Measurements from ENCODE around the gene SPIRE1.
A peak's percentile ranks its signal among the peaks of the same experiment; 100 is the strongest.

The SPIRE1 gene

DNA sequence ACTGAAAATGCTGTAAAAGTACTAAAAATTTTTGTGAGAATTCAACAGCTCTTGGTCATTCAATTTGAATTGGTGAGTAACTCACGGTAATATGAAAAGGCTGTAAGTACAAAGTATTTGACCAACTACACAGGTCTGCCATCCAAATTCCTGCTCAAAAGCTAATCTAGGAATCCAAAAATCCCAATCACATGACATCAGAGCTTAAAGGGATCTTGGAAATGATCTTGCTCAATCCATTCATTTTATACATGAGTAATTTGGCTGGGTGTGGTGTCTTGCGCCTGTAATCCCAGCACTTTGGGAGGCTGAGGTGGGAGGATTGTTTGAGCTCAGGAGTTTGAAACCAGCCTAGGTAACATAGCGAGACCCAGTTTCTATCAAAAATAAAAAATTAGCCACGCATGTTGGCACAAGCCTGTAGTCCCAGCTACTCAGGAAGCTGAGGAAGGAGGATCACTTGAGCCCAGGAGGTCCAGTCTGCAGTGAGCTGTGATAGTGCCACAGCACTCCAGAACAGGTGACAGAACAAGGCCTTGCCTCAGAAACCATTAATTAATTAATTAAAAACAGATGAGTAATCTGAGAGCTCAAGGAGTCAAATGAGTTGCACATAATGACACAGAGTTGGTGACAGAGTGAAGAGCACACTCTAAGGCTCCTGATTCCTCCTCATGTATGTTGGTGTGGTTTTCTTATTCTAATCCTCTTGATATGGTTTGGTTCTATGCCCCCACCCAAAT lies 19.8 kb downstream of the SPIRE1 start:
- no peak for TF ChIP-seq ESRRG (CRISPR knock-in tag; IDR thresholded peaks at IDR 0.05)
- TF ChIP-seq BACH2 (CRISPR knock-in tag; IDR thresholded peaks at IDR 0.05; ENCODE audit: borderline replicate concordance): no peak
- no peak for TF ChIP-seq ZFP3 (CRISPR knock-in tag; IDR thresholded peaks at IDR 0.05)
- 0 out of 2 replicates have a peak, but pooled peaks have one; percentile 10 for TF ChIP-seq ISL1 (CRISPR knock-in tag; IDR thresholded peaks at IDR 0.05)
- no peak for TF ChIP-seq ARNTL (CRISPR knock-in tag; IDR thresholded peaks at IDR 0.05; ENCODE audit: borderline replicate concordance, low read depth)
- ATAC-seq: no peak; the same call in 2 of the 3 replicates

DNA sequence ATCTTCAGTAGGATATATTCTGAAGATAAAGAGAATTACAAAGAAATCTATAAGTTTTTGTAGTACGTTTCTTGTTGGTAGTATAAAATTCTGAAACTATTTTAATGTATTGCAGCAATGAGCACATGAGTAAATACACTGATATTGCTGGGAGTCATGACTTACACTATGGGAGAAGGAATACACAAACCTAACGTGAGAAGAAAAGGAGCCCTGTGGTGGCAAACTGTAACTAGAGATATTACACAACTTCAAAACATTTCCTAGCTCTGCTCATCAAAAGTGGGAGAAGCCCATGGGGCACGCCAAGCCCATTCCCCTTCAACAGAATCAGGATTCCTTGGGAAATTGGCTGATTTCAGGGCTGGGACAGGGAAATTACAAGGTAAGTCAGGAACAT lies 20.5 kb downstream of the SPIRE1 start:
- no peak for ATAC-seq
- TF ChIP-seq, protein P1, sequence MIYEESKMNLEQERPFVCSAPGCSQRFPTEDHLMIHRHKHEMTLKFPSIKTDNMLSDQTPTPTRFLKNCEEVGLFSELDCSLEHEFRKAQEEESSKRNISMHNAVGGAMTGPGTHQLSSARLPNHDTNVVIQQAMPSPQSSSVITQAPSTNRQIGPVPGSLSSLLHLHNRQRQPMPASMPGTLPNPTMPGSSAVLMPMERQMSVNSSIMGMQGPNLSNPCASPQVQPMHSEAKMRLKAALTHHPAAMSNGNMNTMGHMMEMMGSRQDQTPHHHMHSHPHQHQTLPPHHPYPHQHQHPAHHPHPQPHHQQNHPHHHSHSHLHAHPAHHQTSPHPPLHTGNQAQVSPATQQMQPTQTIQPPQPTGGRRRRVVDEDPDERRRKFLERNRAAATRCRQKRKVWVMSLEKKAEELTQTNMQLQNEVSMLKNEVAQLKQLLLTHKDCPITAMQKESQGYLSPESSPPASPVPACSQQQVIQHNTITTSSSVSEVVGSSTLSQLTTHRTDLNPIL (CRISPR knock-in tag; IDR thresholded peaks at IDR 0.05; ENCODE audit: low read depth): no peak
- TF ChIP-seq ESRRG (CRISPR knock-in tag; IDR thresholded peaks at IDR 0.05) (no peak), BACH2 (CRISPR knock-in tag; IDR thresholded peaks at IDR 0.05; ENCODE audit: borderline replicate concordance) (no peak)

DNA sequence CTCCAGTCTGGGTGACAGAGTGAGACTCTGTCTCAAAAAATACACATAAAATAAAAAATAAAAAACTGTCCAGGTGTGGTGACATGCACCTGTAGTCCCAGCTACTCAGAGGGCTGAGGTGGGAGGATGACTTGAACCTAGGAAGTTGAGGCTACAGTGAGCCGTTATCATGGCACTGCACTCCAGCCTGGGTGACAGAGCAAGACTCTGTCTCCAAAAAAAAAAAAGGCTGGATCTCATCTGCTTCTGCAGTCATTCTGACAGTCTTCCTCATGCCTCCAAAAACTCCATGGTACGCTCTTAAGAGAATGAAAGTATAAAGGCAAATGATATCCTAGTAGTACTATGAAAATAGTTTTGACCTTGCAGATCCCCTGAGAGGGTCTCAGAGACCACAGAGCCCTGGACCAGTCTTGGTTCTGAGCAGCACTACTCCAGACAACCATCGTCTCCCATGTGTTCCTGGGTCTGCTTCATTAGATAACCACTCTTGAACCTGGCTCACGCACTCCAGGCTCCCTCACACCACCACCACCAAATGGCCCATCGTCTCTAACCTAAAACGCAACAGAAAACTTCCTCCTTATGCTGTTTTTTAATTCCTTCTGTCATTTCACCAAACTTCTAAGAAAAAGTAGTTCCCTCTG lies 26.0 kb downstream of the SPIRE1 start:
- TF ChIP-seq TOX (CRISPR knock-in tag; IDR thresholded peaks at IDR 0.05; ENCODE audit: borderline replicate concordance): no peak
- no peak for TF ChIP-seq OSR1 (CRISPR knock-in tag; IDR thresholded peaks at IDR 0.05)
- no peak for TF ChIP-seq ARNTL (CRISPR knock-in tag; IDR thresholded peaks at IDR 0.05; ENCODE audit: borderline replicate concordance, low read depth)
- no peak for TF ChIP-seq ESRRG (CRISPR knock-in tag; IDR thresholded peaks at IDR 0.05)
- no peak for TF ChIP-seq SNAI2 (CRISPR knock-in tag; IDR thresholded peaks at IDR 0.05)
- TF ChIP-seq RARB (CRISPR knock-in tag; IDR thresholded peaks at IDR 0.05): no peak
- TF ChIP-seq, protein P1 (CRISPR knock-in tag; IDR thresholded peaks at IDR 0.05; ENCODE audit: low read depth): no peak
- no peak for TF ChIP-seq GLIS3 (CRISPR knock-in tag; IDR thresholded peaks at IDR 0.05)
- TF ChIP-seq ZC3H10 (CRISPR knock-in tag; IDR thresholded peaks at IDR 0.05): no peak
- TF ChIP-seq ZNF565 (CRISPR knock-in tag; conservative IDR thresholded peaks at IDR 0.05; ENCODE audit: low read depth): no peak
- no peak for TF ChIP-seq BACH2 (CRISPR knock-in tag; IDR thresholded peaks at IDR 0.05; ENCODE audit: borderline replicate concordance)
- TF ChIP-seq, protein P2, sequence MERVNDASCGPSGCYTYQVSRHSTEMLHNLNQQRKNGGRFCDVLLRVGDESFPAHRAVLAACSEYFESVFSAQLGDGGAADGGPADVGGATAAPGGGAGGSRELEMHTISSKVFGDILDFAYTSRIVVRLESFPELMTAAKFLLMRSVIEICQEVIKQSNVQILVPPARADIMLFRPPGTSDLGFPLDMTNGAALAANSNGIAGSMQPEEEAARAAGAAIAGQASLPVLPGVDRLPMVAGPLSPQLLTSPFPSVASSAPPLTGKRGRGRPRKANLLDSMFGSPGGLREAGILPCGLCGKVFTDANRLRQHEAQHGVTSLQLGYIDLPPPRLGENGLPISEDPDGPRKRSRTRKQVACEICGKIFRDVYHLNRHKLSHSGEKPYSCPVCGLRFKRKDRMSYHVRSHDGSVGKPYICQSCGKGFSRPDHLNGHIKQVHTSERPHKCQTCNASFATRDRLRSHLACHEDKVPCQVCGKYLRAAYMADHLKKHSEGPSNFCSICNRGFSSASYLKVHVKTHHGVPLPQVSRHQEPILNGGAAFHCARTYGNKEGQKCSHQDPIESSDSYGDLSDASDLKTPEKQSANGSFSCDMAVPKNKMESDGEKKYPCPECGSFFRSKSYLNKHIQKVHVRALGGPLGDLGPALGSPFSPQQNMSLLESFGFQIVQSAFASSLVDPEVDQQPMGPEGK (CRISPR knock-in tag; IDR thresholded peaks at IDR 0.05; ENCODE audit: borderline replicate concordance): no peak
- TF ChIP-seq ZFP30 (CRISPR knock-in tag; IDR thresholded peaks at IDR 0.05): no peak
- no peak for TF ChIP-seq CSDC2 (CRISPR knock-in tag; IDR thresholded peaks at IDR 0.05)
- TF ChIP-seq ZFP3 (CRISPR knock-in tag; IDR thresholded peaks at IDR 0.05): no peak
- TF ChIP-seq, protein P3, sequence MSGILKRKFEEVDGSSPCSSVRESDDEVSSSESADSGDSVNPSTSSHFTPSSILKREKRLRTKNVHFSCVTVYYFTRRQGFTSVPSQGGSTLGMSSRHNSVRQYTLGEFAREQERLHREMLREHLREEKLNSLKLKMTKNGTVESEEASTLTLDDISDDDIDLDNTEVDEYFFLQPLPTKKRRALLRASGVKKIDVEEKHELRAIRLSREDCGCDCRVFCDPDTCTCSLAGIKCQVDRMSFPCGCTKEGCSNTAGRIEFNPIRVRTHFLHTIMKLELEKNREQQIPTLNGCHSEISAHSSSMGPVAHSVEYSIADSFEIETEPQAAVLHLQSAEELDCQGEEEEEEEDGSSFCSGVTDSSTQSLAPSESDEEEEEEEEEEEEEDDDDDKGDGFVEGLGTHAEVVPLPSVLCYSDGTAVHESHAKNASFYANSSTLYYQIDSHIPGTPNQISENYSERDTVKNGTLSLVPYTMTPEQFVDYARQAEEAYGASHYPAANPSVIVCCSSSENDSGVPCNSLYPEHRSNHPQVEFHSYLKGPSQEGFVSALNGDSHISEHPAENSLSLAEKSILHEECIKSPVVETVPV (CRISPR knock-in tag; IDR thresholded peaks at IDR 0.05): no peak
- TF ChIP-seq, protein P4, sequence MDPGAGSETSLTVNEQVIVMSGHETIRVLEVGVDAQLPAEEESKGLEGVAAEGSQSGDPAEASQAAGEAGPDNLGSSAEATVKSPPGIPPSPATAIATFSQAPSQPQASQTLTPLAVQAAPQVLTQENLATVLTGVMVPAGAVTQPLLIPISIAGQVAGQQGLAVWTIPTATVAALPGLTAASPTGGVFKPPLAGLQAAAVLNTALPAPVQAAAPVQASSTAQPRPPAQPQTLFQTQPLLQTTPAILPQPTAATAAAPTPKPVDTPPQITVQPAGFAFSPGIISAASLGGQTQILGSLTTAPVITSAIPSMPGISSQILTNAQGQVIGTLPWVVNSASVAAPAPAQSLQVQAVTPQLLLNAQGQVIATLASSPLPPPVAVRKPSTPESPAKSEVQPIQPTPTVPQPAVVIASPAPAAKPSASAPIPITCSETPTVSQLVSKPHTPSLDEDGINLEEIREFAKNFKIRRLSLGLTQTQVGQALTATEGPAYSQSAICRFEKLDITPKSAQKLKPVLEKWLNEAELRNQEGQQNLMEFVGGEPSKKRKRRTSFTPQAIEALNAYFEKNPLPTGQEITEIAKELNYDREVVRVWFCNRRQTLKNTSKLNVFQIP (CRISPR knock-in tag; IDR thresholded peaks at IDR 0.05; ENCODE audit: borderline replicate concordance, low read depth): no peak

DNA sequence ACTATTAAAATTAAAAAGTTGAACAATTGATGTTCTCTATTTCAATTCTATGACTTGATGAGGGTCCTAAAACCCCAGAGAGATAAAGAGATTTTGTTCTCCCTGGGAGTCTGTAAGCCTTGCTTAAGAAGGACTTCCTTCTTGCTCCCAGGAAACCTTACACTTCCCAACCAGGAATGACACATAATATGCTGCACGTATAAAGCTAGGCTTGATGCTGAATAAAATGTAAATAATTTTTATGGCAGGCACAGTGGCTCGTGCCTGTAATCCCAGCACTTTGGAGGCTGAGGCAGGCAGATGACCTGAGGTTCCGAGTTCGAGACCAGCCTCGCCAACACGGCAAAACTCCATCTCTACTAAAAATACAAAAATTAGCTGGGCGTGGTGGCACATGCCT lies 27.8 kb downstream of the SPIRE1 start:
- ATAC-seq: peak; percentile 66; the same call in 2 of the 3 replicates
- TF ChIP-seq ZNF8 (CRISPR knock-in tag; IDR thresholded peaks at IDR 0.05) (no peak), GLIS3 (CRISPR knock-in tag; IDR thresholded peaks at IDR 0.05) (no peak), TCF4 (CRISPR knock-in tag; IDR thresholded peaks at IDR 0.05; ENCODE audit: borderline replicate concordance) (no peak), ZFP30 (CRISPR knock-in tag; IDR thresholded peaks at IDR 0.05) (no peak), ARNTL (CRISPR knock-in tag; IDR thresholded peaks at IDR 0.05; ENCODE audit: borderline replicate concordance, low read depth) (no peak), ZC3H10 (CRISPR knock-in tag; IDR thresholded peaks at IDR 0.05) (no peak), ISL1 (CRISPR knock-in tag; IDR thresholded peaks at IDR 0.05) (no peak), ESRRG (CRISPR knock-in tag; IDR thresholded peaks at IDR 0.05) (no peak), TOX (CRISPR knock-in tag; IDR thresholded peaks at IDR 0.05; ENCODE audit: borderline replicate concordance) (no peak), ZNF565 (CRISPR knock-in tag; conservative IDR thresholded peaks at IDR 0.05; ENCODE audit: low read depth) (no peak), ZNF70 (CRISPR knock-in tag; IDR thresholded peaks at IDR 0.05) (no peak)
- TF ChIP-seq, protein P2 (CRISPR knock-in tag; IDR thresholded peaks at IDR 0.05; ENCODE audit: borderline replicate concordance): no peak
- TF ChIP-seq, protein P4 (CRISPR knock-in tag; IDR thresholded peaks at IDR 0.05; ENCODE audit: borderline replicate concordance, low read depth): no peak

More for the DNA sequence above, 26.0 kb downstream of the SPIRE1 start:
- no peak for ATAC-seq
